HFFc6 (cell line): ENCODE measurements around the gene RNASEH2B. TPM values are rescaled to one million over a fixed set of nuclear protein-coding genes. Genes with fewer than 3 reads are reported as not detected.

Experiments
- DNase-seq: peaks from one replicate; pipeline ENCODE4 v3.0.0-alpha.2; 2018
- H3K27ac Mint-ChIP-seq: 2 replicates; pipeline ENCODE4 v1.8.0; 2020; ENCODE audit warnings: mild to moderate bottlenecking, mixed read lengths
- H3K27me3 Mint-ChIP-seq: 2 replicates; pipeline ENCODE4 v1.8.0; 2021; ENCODE audit warnings: mild to moderate bottlenecking, moderate library complexity, mixed read lengths; ENCODE audit not compliant: insufficient read depth
- H3K36me3 Mint-ChIP-seq: 2 replicates; pipeline ENCODE4 v1.8.0; 2021; ENCODE audit warnings: low read depth, mixed read lengths
- H3K4me1 Mint-ChIP-seq: 2 replicates; pipeline ENCODE4 v1.8.0; 2020; ENCODE audit warnings: low read depth, mixed read lengths
- H3K4me3 Mint-ChIP-seq: 2 replicates; pipeline ENCODE4 v1.8.0; 2020; ENCODE audit warnings: mild to moderate bottlenecking, moderate library complexity, mixed read lengths
- H3K9me3 Mint-ChIP-seq: 2 replicates; pipeline ENCODE4 v1.8.0; 2020; ENCODE audit warnings: mild to moderate bottlenecking, mixed read lengths
- total RNA-seq, 6 experiments: library from RNA; stranded (reverse); fragmentation: NEBNext Ultra II Directional; extraction: Animal tissue kit (Norgen Biotek cat#: 25700); gene quantifications; 2 replicates in 1 of 6; 3 replicates in 5 of 6; pipeline ENCODE4 v1.2.3, GENCODE V29; 2021
- TF ChIP-seq, protein P1 (sequence below): fragments of 200-600 bp; sonication (generic); IDR thresholded peaks from 2 replicates; pipeline ENCODE4 v1.5.0; 2021; ENCODE audit warnings: antibody characterized with exemption, mild to moderate bottlenecking

The RNASEH2B gene
- total RNA-seq, 6 experiments from 2014 or later, result 12.4 to 20.7 (median 17.4) TPM

DNA sequence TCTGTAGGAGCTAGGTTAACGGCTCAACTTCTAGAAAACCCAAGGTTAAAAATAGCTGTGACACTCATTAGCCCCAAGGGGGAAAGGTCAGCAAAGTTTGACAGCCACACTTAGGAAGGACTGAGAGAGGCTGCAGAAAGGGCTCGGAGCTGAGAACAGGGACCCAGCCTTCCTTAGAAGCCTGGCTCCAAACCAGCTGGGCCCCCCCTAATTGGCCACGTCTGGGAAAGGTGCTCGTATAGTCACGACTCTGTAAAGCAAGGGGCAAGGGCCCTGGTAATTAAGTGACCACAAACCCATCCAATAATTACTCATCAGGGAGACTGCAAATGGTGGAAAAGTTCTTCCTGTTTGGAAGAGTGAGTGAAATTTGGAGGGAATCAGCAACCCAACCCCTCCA lies 90.5 kb downstream of the RNASEH2B start:
- H3K27me3 Mint-ChIP-seq, result peaks cover 53% of the 10 kb centered on the region

DNA sequence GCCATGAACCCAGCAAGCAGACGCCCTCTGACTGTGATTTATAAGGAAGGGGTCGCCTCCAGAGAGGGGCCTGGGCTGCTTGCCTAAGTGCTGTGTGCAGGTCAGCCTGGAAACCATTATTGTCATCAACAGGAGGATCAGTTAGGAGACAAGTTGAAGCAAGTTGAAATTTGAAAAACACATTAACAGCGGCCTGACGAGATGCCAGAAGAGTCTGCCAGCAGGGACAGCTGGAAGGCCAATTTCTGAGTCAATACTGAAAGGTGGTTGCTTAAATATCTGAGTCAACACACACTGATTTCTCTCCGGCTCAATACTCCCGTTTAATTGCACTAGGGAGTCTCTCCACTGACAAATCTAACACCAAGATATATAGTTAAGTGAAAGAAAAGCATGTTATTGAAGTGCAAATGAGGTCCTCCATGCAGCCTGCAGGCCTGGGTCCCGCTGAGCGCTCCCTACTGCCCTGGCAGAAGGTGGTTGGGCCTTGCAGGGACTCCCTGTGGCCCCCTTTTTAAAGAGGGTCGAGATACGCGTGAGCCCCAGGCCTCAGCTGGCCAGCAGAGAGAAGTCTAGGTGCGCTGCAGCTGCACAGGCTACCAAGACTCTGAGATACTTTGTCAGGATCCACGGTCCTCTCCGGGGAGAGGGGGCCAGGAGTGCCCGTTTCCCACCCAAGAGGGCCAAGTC lies 91.1 kb downstream of the RNASEH2B start:
- no peaks in the 10 kb centered on the region for H3K9me3 Mint-ChIP-seq
- TF ChIP-seq, protein P1, sequence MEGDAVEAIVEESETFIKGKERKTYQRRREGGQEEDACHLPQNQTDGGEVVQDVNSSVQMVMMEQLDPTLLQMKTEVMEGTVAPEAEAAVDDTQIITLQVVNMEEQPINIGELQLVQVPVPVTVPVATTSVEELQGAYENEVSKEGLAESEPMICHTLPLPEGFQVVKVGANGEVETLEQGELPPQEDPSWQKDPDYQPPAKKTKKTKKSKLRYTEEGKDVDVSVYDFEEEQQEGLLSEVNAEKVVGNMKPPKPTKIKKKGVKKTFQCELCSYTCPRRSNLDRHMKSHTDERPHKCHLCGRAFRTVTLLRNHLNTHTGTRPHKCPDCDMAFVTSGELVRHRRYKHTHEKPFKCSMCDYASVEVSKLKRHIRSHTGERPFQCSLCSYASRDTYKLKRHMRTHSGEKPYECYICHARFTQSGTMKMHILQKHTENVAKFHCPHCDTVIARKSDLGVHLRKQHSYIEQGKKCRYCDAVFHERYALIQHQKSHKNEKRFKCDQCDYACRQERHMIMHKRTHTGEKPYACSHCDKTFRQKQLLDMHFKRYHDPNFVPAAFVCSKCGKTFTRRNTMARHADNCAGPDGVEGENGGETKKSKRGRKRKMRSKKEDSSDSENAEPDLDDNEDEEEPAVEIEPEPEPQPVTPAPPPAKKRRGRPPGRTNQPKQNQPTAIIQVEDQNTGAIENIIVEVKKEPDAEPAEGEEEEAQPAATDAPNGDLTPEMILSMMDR, result no peak
- DNase-seq, result peak; percentile 12
- peaks cover 9% of the 10 kb centered on the region; the same call in 1 of the 2 replicates for H3K4me1 Mint-ChIP-seq
- no peak overlapping the region for H3K27ac Mint-ChIP-seq
- no peak overlapping the region for H3K4me3 Mint-ChIP-seq
- peaks cover 51% of the 10 kb centered on the region for H3K27me3 Mint-ChIP-seq
- H3K36me3 Mint-ChIP-seq, result no peaks in the 10 kb centered on the region

More for the DNA sequence above, 90.5 kb downstream of the RNASEH2B start:
- peaks cover 9% of the 10 kb centered on the region; the same call in 1 of the 2 replicates for H3K4me1 Mint-ChIP-seq
- no peaks in the 10 kb centered on the region for H3K9me3 Mint-ChIP-seq
- H3K36me3 Mint-ChIP-seq, result no peaks in the 10 kb centered on the region
- DNase-seq, result no peak
- no peak overlapping the region for H3K27ac Mint-ChIP-seq
- no peak overlapping the region for H3K4me3 Mint-ChIP-seq
- TF ChIP-seq, protein P1, result no peak

DNA sequence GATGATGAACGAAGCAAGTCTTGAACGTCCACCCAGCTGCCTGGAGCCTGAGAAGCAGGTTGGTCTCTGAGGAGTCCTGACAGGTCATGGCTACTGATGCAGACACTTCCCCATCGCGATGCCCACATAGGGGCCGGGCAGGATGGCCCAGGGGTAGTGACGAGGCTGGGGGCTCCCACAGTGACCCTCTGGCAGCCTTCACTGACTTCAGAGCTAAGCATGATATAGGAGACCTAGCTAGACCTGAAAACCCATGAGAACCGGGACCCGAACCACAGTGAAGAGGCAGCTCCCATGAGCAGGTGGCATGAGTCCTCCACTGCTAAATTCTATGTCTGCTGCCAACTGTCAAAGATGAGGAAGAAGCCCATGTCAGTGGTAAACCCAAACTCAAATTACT lies 91.7 kb downstream of the RNASEH2B start:
- Mint-ChIP-seq H3K27me3 (peaks cover 47% of the 10 kb centered on the region), H3K9me3 (no peaks in the 10 kb centered on the region), H3K36me3 (no peaks in the 10 kb centered on the region), H3K4me3 (no peak overlapping the region), H3K4me1 (peaks cover 9% of the 10 kb centered on the region; the same call in 1 of the 2 replicates), H3K27ac (no peak overlapping the region)
- DNase-seq, result no peak
- TF ChIP-seq, protein P1, result no peak

DNA sequence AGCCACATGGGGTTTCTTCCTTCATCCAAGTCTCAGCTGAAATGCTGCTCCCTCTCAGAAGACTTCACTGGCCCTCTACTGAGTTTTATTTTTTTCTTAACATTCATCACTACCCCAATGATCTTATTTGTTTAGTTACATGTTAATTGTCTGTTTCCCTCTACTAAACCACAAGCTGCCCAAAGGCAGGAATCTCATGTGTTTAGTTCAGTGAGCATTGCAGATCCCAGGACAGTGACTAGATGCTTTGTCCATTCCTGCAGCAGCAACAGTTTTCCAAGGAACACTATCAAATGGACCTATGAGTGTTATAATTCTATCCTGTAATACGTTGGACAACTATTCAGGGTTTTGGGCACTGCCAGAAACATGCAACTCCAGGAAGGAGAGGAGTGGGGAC lies 93.1 kb downstream of the RNASEH2B start:
- DNase-seq, result no peak
- no peaks in the 10 kb centered on the region for H3K36me3 Mint-ChIP-seq
- H3K9me3 Mint-ChIP-seq, result no peaks in the 10 kb centered on the region
- H3K4me1 Mint-ChIP-seq, result peaks cover 9% of the 10 kb centered on the region; the same call in 1 of the 2 replicates
- TF ChIP-seq, protein P1, result no peak
- no peak overlapping the region for H3K27ac Mint-ChIP-seq
- H3K4me3 Mint-ChIP-seq, result no peak overlapping the region
- peaks cover 48% of the 10 kb centered on the region for H3K27me3 Mint-ChIP-seq

DNA sequence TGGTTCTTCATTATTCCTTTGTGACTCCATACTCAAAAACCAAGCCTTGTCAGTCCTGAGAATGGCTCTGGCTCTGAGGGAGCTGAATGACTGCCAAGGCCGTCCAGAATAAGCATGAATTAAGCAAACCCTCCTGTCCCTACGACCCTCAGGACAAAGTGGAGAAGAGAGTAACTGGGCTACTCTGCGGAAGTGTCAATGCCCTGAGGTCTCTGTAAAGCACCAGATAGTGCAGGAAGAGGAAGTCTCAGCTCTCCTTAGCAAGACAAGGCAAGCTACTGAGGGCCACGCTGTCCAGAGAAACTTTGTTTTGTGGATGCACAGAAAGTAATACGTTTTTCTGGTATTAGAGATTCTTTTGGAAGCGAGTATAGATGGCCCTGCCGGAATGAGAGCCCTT lies 94.1 kb downstream of the RNASEH2B start:
- TF ChIP-seq, protein P1, result no peak
- no peak overlapping the region for H3K27ac Mint-ChIP-seq
- no peak for DNase-seq
- H3K9me3 Mint-ChIP-seq, result no peaks in the 10 kb centered on the region
- no peak overlapping the region for H3K4me3 Mint-ChIP-seq
- H3K27me3 Mint-ChIP-seq, result peaks cover 46% of the 10 kb centered on the region
- H3K36me3 Mint-ChIP-seq, result no peaks in the 10 kb centered on the region
- H3K4me1 Mint-ChIP-seq, result peaks cover 9% of the 10 kb centered on the region; the same call in 1 of the 2 replicates
